ENCODE results near the gene SDF4.

The SDF4 gene

GRCh38 chr1:1243266-1243660 lies 11.5 kb upstream of the SDF4 start:
- Histone ChIP-seq H4K20me1 (ENCODE audit: insufficient read depth, low read length) (no peaks in the 10 kb centered on the region), H3K4me3 (ENCODE audit: low read length) (no peak overlapping the region), H3K4me2 (ENCODE audit: low read length) (no peak overlapping the region), H3K9ac (ENCODE audit: low read length) (no peak overlapping the region), H3K27me3 (ENCODE audit: low read depth, low read length) (0 out of 2 replicates have a peak, but pooled peaks cover 3% of the 10 kb centered on the region), H3K9me3 (ENCODE audit: insufficient read depth, low read length) (no peaks in the 10 kb centered on the region), H3K79me2 (ENCODE audit: low read length) (no peaks in the 10 kb centered on the region), H3K4me1 (ENCODE audit: low read length) (no peaks in the 10 kb centered on the region), H3K36me3 (replicated peaks; ENCODE audit: low read depth, low read length) (no peaks in the 10 kb centered on the region), H3K27ac (ENCODE audit: low read length) (no peak overlapping the region), H2AFZ (ENCODE audit: low read depth, low read length) (no peak overlapping the region)
- TF ChIP-seq EZH2phosphoT487 (IDR thresholded peaks at IDR 0.05; ENCODE audit: low read depth) (no peak), CTCF (IDR thresholded peaks at IDR 0.05; ENCODE audit: low read depth, low read length) (no peak)

- 0 out of 2 replicates have a peak, but pooled peaks cover 3% of the 10 kb centered on the region for H3K27me3 ChIP-seq (ENCODE audit: low read depth, low read length)
- H3K27ac ChIP-seq (ENCODE audit: low read length) = no peak overlapping the region
- no peaks in the 10 kb centered on the region for H3K9me3 ChIP-seq (ENCODE audit: insufficient read depth, low read length)
- H3K4me1 ChIP-seq (ENCODE audit: low read length) = no peaks in the 10 kb centered on the region
- H2AFZ ChIP-seq (ENCODE audit: low read depth, low read length) = no peak overlapping the region
- H3K36me3 ChIP-seq (replicated peaks; ENCODE audit: low read depth, low read length) = no peaks in the 10 kb centered on the region
- H4K20me1 ChIP-seq (ENCODE audit: insufficient read depth, low read length) = no peaks in the 10 kb centered on the region
- no peak overlapping the region for H3K9ac ChIP-seq (ENCODE audit: low read length)
- TF ChIP-seq CTCF (IDR thresholded peaks at IDR 0.05; ENCODE audit: low read depth, low read length) (no peak), EZH2phosphoT487 (IDR thresholded peaks at IDR 0.05; ENCODE audit: low read depth) (no peak)
- no peak overlapping the region for H3K4me3 ChIP-seq (ENCODE audit: low read length)
- H3K79me2 ChIP-seq (ENCODE audit: low read length) = no peaks in the 10 kb centered on the region
- no peak overlapping the region for H3K4me2 ChIP-seq (ENCODE audit: low read length)
These were observed 10.9 kb upstream of the SDF4 start for GRCh38 chr1:1242461-1243265.

- Histone ChIP-seq H3K9ac (ENCODE audit: low read length) (no peak overlapping the region), H3K36me3 (replicated peaks; ENCODE audit: low read depth, low read length) (no peaks in the 10 kb centered on the region), H3K79me2 (ENCODE audit: low read length) (no peaks in the 10 kb centered on the region), H3K4me1 (ENCODE audit: low read length) (no peaks in the 10 kb centered on the region), H4K20me1 (ENCODE audit: insufficient read depth, low read length) (no peaks in the 10 kb centered on the region), H3K9me3 (ENCODE audit: insufficient read depth, low read length) (no peaks in the 10 kb centered on the region), H3K27ac (ENCODE audit: low read length) (no peak overlapping the region), H3K4me2 (ENCODE audit: low read length) (no peak overlapping the region), H3K27me3 (ENCODE audit: low read depth, low read length) (0 out of 2 replicates have a peak, but pooled peaks cover 3% of the 10 kb centered on the region), H2AFZ (ENCODE audit: low read depth, low read length) (no peak overlapping the region), H3K4me3 (ENCODE audit: low read length) (no peak overlapping the region)
- no peak for TF ChIP-seq EZH2phosphoT487 (IDR thresholded peaks at IDR 0.05; ENCODE audit: low read depth)
These were observed 9.9 kb upstream of the SDF4 start for GRCh38 chr1:1241588-1242219.

DNA sequence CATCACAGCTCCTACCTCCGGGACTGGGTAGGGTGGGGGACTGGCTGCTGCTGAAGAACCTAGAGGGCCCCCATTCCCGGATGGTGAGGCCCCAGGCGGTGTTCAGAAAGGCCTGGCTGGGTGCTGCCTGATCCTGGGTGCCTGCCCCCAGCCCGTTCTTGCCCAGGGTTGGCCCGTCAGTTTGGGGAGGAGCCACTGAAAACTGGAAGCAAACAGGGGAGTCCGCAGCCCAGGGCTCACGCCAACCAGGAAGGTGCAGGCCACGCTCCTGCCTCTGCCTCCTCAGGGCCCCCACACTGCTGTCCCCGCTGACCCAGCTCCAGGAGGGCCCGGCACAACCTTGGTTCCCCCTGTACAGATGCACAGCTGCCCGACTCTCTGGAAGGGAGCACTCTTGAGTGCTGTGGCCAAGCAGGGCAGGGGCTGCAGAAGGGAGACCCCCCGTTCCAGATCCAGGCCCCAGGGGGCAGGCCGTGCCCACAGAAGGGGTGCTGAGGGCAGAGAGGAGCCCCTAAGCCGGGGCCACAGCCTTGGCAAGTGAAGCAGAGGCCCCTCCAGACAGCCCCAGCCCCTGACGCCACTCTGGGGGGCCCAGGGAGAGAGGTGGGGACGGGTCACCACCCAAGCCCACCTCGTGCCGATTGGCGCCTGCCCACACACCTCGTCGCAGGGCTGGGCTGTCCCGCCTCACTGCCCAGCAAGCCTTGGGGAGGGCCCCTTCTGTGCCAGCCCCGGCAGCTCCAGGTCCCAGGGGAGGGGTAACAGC lies 9.2 kb upstream of the SDF4 start:
- H3K9me3 ChIP-seq (ENCODE audit: insufficient read depth, low read length) = no peaks in the 10 kb centered on the region
- no peak overlapping the region for H3K4me2 ChIP-seq (ENCODE audit: low read length)
- no peak overlapping the region for H3K4me3 ChIP-seq (ENCODE audit: low read length)
- no peak overlapping the region for H3K9ac ChIP-seq (ENCODE audit: low read length)
- H3K79me2 ChIP-seq (ENCODE audit: low read length) = no peaks in the 10 kb centered on the region
- H4K20me1 ChIP-seq (ENCODE audit: insufficient read depth, low read length) = no peaks in the 10 kb centered on the region
- H3K27me3 ChIP-seq (ENCODE audit: low read depth, low read length) = 0 out of 2 replicates have a peak, but pooled peaks cover 3% of the 10 kb centered on the region
- no peak overlapping the region for H2AFZ ChIP-seq (ENCODE audit: low read depth, low read length)
- no peaks in the 10 kb centered on the region for H3K36me3 ChIP-seq (replicated peaks; ENCODE audit: low read depth, low read length)
- TF ChIP-seq EZH2phosphoT487 (IDR thresholded peaks at IDR 0.05; ENCODE audit: low read depth) (no peak), CTCF (IDR thresholded peaks at IDR 0.05; ENCODE audit: low read depth, low read length) (no peak)
- H3K4me1 ChIP-seq (ENCODE audit: low read length) = no peaks in the 10 kb centered on the region
- H3K27ac ChIP-seq (ENCODE audit: low read length) = no peak overlapping the region

All from OCI-LY3 (cell line).